WTC11 (cell line): Measurements from ENCODE around the gene ADRA2C.

Experiments
- NR2C2 ChIP-seq: sonication (generic); formaldehyde crosslinking; IDR thresholded peaks from 2 replicates; pipeline ENCODE4 v1.8.0; 2022; ENCODE audit warnings: mild to moderate bottlenecking, missing genetic modification reagents
- SP1 ChIP-seq: sonication (generic); formaldehyde crosslinking; conservative IDR thresholded peaks from 2 replicates; pipeline ENCODE4 v1.8.1; 2022; ENCODE audit warnings: missing genetic modification reagents
- TEAD4 ChIP-seq: sonication (generic); formaldehyde crosslinking; IDR thresholded peaks from 2 replicates; pipeline ENCODE4 v1.8.0; 2022; ENCODE audit warnings: mild to moderate bottlenecking, missing genetic modification reagents
- TP53 ChIP-seq: sonication (generic); formaldehyde crosslinking; IDR thresholded peaks from 2 replicates; pipeline ENCODE4 v1.8.1; 2023; ENCODE audit warnings: mild to moderate bottlenecking, missing genetic modification reagents
- ZNF423 ChIP-seq: fragments of 250-450 bp; sonication (Bioruptor Pico); IDR thresholded peaks from 2 replicates; pipeline ENCODE4 v2.1.2; 2022; ENCODE audit warnings: mild to moderate bottlenecking, moderate library complexity
- TF ChIP-seq, protein P1 (sequence below): fragments of 250-450 bp; sonication (Bioruptor Pico); IDR thresholded peaks from 2 replicates; pipeline ENCODE4 v1.9.0; 2021; ENCODE audit warnings: mild to moderate bottlenecking, borderline replicate concordance
- TF ChIP-seq, protein P2 (sequence below): fragments of 200-600 bp; IDR thresholded peaks from 2 replicates; pipeline ENCODE4 v1.8.0; 2022; ENCODE audit warnings: antibody characterized with exemption
- TF ChIP-seq, protein P3 (sequence below): sonication (generic); formaldehyde crosslinking; IDR thresholded peaks from 2 replicates; pipeline ENCODE4 v1.8.0; 2023; ENCODE audit warnings: missing genetic modification reagents
- TF ChIP-seq, protein P4 (sequence below): sonication (generic); formaldehyde crosslinking; IDR thresholded peaks from 2 replicates; pipeline ENCODE4 v1.8.1; 2023; ENCODE audit warnings: mild to moderate bottlenecking, missing genetic modification reagents
- TF ChIP-seq, protein P5 (sequence below): sonication (generic); formaldehyde crosslinking; IDR thresholded peaks from 2 replicates; pipeline ENCODE4 v1.8.1; 2022; ENCODE audit warnings: low read depth, missing genetic modification reagents, borderline replicate concordance

DNA sequence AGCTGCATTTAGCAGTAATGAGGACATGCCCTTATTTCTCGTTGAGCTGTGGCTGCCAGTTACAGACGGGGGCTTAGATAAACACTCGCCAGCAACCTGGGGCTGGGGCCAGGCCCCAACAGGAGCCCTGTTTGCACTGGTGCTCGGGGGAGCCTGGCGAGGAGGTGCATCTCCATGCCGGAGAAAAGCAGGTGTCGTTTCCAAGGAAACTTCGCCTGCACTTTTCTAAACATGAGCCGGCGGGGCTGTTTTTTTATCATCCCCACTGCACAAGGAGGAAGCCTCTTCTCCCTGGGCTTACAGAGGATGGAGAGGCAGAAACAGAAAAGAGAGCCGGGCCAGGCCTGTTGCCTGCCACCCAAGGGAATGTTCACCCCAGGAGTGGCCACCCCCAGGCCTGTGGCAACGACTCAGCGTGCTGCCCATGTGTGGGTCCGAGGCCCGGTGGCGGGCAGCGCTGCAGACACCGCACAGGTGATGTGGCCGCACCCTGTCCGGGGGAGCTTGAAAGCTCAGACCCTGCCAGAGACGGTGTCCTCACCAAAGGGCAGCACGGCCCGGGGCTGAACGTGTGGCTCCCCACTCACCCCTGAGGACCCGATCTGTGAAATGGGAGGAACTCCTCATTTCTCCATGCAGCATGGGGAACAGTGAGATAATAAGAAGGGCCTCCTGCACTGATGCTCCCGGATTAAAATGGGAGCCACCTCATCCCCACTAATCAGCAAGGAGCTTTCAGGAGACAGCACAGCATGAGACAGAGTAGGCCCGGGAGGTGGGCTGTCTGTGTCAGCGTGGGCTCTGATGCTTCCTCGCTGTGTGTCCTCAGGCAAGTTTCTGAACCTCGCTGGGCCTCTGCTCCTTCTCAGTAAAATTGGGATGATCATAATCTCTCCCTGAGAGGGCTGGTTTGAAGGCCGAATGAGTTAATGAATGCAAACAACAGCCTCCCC lies 33.8 kb upstream of the ADRA2C start:
- TF ChIP-seq, protein P1, sequence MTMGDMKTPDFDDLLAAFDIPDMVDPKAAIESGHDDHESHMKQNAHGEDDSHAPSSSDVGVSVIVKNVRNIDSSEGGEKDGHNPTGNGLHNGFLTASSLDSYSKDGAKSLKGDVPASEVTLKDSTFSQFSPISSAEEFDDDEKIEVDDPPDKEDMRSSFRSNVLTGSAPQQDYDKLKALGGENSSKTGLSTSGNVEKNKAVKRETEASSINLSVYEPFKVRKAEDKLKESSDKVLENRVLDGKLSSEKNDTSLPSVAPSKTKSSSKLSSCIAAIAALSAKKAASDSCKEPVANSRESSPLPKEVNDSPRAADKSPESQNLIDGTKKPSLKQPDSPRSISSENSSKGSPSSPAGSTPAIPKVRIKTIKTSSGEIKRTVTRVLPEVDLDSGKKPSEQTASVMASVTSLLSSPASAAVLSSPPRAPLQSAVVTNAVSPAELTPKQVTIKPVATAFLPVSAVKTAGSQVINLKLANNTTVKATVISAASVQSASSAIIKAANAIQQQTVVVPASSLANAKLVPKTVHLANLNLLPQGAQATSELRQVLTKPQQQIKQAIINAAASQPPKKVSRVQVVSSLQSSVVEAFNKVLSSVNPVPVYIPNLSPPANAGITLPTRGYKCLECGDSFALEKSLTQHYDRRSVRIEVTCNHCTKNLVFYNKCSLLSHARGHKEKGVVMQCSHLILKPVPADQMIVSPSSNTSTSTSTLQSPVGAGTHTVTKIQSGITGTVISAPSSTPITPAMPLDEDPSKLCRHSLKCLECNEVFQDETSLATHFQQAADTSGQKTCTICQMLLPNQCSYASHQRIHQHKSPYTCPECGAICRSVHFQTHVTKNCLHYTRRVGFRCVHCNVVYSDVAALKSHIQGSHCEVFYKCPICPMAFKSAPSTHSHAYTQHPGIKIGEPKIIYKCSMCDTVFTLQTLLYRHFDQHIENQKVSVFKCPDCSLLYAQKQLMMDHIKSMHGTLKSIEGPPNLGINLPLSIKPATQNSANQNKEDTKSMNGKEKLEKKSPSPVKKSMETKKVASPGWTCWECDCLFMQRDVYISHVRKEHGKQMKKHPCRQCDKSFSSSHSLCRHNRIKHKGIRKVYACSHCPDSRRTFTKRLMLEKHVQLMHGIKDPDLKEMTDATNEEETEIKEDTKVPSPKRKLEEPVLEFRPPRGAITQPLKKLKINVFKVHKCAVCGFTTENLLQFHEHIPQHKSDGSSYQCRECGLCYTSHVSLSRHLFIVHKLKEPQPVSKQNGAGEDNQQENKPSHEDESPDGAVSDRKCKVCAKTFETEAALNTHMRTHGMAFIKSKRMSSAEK (CRISPR knock-in tag) = no peak
- TF ChIP-seq, protein P2, sequence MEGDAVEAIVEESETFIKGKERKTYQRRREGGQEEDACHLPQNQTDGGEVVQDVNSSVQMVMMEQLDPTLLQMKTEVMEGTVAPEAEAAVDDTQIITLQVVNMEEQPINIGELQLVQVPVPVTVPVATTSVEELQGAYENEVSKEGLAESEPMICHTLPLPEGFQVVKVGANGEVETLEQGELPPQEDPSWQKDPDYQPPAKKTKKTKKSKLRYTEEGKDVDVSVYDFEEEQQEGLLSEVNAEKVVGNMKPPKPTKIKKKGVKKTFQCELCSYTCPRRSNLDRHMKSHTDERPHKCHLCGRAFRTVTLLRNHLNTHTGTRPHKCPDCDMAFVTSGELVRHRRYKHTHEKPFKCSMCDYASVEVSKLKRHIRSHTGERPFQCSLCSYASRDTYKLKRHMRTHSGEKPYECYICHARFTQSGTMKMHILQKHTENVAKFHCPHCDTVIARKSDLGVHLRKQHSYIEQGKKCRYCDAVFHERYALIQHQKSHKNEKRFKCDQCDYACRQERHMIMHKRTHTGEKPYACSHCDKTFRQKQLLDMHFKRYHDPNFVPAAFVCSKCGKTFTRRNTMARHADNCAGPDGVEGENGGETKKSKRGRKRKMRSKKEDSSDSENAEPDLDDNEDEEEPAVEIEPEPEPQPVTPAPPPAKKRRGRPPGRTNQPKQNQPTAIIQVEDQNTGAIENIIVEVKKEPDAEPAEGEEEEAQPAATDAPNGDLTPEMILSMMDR = no peak
- TF ChIP-seq NR2C2 (CRISPR knock-in tag) = no peak
- TF ChIP-seq ZNF423 = no peak
- no peak for TF ChIP-seq TEAD4 (CRISPR knock-in tag)
- TF ChIP-seq TP53 = no peak
- TF ChIP-seq SP1 (CRISPR knock-in tag) = no peak
- TF ChIP-seq, protein P3, sequence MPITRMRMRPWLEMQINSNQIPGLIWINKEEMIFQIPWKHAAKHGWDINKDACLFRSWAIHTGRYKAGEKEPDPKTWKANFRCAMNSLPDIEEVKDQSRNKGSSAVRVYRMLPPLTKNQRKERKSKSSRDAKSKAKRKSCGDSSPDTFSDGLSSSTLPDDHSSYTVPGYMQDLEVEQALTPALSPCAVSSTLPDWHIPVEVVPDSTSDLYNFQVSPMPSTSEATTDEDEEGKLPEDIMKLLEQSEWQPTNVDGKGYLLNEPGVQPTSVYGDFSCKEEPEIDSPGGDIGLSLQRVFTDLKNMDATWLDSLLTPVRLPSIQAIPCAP (CRISPR knock-in tag) = no peak
- TF ChIP-seq, protein P4, sequence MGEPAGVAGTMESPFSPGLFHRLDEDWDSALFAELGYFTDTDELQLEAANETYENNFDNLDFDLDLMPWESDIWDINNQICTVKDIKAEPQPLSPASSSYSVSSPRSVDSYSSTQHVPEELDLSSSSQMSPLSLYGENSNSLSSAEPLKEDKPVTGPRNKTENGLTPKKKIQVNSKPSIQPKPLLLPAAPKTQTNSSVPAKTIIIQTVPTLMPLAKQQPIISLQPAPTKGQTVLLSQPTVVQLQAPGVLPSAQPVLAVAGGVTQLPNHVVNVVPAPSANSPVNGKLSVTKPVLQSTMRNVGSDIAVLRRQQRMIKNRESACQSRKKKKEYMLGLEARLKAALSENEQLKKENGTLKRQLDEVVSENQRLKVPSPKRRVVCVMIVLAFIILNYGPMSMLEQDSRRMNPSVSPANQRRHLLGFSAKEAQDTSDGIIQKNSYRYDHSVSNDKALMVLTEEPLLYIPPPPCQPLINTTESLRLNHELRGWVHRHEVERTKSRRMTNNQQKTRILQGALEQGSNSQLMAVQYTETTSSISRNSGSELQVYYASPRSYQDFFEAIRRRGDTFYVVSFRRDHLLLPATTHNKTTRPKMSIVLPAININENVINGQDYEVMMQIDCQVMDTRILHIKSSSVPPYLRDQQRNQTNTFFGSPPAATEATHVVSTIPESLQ (CRISPR knock-in tag) = no peak
- TF ChIP-seq, protein P5, sequence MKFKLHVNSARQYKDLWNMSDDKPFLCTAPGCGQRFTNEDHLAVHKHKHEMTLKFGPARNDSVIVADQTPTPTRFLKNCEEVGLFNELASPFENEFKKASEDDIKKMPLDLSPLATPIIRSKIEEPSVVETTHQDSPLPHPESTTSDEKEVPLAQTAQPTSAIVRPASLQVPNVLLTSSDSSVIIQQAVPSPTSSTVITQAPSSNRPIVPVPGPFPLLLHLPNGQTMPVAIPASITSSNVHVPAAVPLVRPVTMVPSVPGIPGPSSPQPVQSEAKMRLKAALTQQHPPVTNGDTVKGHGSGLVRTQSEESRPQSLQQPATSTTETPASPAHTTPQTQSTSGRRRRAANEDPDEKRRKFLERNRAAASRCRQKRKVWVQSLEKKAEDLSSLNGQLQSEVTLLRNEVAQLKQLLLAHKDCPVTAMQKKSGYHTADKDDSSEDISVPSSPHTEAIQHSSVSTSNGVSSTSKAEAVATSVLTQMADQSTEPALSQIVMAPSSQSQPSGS (CRISPR knock-in tag) = no peak
